ENCODE results near the gene LATS1. TPM values are rescaled to one million over a fixed set of nuclear protein-coding genes. Genes with fewer than 3 reads are reported as not detected.

The LATS1 gene
- total and polyA plus RNA-seq, 10 of the 15 experiments (the other 5 are each of a cell fraction or from before 2014, with no cell fraction given), result 2.1 to 15.6 (median 11.0) TPM

DNA sequence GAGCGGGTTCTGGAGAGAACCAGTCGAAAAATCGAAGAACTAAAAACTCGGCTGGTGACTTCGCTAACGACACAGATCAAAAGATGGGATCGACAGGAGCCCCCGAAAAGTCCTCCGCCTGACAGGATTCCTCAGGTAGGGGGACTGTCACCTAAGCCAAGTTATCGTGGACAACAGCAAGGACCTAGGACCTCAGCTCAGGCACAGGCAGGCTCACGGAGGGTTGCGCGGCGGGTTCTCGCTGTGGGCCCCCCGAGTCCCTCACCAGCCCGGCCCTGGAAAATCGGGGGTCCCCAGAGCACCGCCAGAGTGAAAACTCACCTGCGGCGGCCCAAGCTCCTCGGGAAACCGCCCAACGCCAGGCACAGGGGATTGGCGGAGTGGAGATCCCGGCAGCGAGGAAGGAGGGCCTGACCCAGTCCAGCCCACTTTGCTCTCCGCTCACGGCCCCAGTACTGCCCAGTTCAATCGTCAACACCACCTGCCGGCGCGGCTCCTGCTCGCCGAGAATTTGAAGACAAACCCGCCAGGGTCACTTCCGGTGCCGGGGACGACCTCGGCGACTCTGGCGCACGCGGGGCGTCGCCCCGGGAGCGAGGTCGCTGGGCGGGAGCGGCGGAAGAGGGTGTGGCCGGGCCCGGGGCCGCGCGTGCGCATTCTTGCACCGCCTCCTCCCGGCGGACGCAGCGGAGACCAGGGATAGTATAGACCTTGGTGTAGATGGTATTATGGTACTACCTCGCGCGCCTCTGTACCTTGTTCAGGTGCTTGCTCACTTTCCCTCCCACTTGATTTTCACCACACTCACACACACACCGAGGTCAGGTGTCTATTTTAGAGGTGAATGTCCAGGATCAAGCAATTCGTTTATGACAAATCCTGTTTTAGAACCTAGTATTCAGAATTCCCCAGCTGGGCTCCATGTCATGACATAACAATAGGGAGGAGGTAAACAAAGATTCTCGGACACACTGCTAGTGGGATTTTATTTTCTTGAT, 69.5 kb downstream of the LATS1 start, which contains the start of gene KATNA1 (continued):
- no peak for TF ChIP-seq ETV6 (conservative IDR thresholded peaks at IDR 0.05 in 1 of 2, IDR thresholded peaks at IDR 0.05 in 1 of 2; ENCODE audit: borderline replicate concordance in 1 of 2, low read depth in 1 of 2)
- peak; percentile 66; the same call in 1 of the 2 replicates for TF ChIP-seq CREM (IDR thresholded peaks at IDR 0.05; ENCODE audit: low read depth)
- TF ChIP-seq MEF2A (IDR thresholded peaks at IDR 0.05; ENCODE audit: insufficient read depth, low read depth, low read length), result no peak
- TF ChIP-seq HDAC2 (IDR thresholded peaks at IDR 0.05), result no peak
- no peak for TF ChIP-seq ZBED1 (IDR thresholded peaks at IDR 0.05; ENCODE audit: borderline replicate concordance)
- TF ChIP-seq RUNX3 (IDR thresholded peaks at IDR 0.05; ENCODE audit: low read length), result no peak
- no peak for TF ChIP-seq NR2C2 (IDR thresholded peaks at IDR 0.05; ENCODE audit: borderline replicate concordance, control insufficient read depth, insufficient read length, low read depth)
- TF ChIP-seq GATAD2B (conservative IDR thresholded peaks at IDR 0.05; ENCODE audit: low read depth), result peak; percentile 77
- TF ChIP-seq, protein P1, sequence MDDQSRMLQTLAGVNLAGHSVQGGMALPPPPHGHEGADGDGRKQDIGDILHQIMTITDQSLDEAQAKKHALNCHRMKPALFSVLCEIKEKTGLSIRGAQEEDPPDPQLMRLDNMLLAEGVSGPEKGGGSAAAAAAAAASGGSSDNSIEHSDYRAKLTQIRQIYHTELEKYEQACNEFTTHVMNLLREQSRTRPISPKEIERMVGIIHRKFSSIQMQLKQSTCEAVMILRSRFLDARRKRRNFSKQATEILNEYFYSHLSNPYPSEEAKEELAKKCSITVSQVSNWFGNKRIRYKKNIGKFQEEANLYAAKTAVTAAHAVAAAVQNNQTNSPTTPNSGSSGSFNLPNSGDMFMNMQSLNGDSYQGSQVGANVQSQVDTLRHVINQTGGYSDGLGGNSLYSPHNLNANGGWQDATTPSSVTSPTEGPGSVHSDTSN (IDR thresholded peaks at IDR 0.05; ENCODE audit: insufficient replicate concordance, low read depth, low read length), result no peak
- peak; percentile 52; the same call in 1 of the 2 replicates for TF ChIP-seq POLR2AphosphoS2 (IDR thresholded peaks at IDR 0.05; ENCODE audit: low read depth, low read length)
- TF ChIP-seq MXI1 (IDR thresholded peaks at IDR 0.05; ENCODE audit: low read depth, low read length), result no peak; the same call in 1 of the 2 replicates
- TF ChIP-seq ZZZ3 (IDR thresholded peaks at IDR 0.05; ENCODE audit: control insufficient read depth, insufficient read length, low read depth), result no peak
- no peak for TF ChIP-seq CBFB (IDR thresholded peaks at IDR 0.05; ENCODE audit: low read depth)
- TF ChIP-seq, protein P2, sequence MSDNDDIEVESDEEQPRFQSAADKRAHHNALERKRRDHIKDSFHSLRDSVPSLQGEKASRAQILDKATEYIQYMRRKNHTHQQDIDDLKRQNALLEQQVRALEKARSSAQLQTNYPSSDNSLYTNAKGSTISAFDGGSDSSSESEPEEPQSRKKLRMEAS (IDR thresholded peaks at IDR 0.05; ENCODE audit: low read depth, low read length), result peak; percentile 94
- no peak for TF ChIP-seq IRF4 (IDR thresholded peaks at IDR 0.05; ENCODE audit: low read depth, low read length)
- TF ChIP-seq MTA2 (IDR thresholded peaks at IDR 0.05; ENCODE audit: low read depth), result no peak
- TF ChIP-seq, protein P3, sequence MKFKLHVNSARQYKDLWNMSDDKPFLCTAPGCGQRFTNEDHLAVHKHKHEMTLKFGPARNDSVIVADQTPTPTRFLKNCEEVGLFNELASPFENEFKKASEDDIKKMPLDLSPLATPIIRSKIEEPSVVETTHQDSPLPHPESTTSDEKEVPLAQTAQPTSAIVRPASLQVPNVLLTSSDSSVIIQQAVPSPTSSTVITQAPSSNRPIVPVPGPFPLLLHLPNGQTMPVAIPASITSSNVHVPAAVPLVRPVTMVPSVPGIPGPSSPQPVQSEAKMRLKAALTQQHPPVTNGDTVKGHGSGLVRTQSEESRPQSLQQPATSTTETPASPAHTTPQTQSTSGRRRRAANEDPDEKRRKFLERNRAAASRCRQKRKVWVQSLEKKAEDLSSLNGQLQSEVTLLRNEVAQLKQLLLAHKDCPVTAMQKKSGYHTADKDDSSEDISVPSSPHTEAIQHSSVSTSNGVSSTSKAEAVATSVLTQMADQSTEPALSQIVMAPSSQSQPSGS (IDR thresholded peaks at IDR 0.05; ENCODE audit: low read length), result no peak
- TF ChIP-seq ZNF384 (IDR thresholded peaks at IDR 0.05; ENCODE audit: borderline replicate concordance, low read depth, low read length), result no peak
- 0 out of 2 replicates have a peak, but pooled peaks have one; percentile 4 for TF ChIP-seq DPF2 (IDR thresholded peaks at IDR 0.05)
- TF ChIP-seq TCF12 (IDR thresholded peaks at IDR 0.05; ENCODE audit: low read depth, low read length), result peak; percentile 65; the same call in 1 of the 2 replicates
- TF ChIP-seq, protein P4, sequence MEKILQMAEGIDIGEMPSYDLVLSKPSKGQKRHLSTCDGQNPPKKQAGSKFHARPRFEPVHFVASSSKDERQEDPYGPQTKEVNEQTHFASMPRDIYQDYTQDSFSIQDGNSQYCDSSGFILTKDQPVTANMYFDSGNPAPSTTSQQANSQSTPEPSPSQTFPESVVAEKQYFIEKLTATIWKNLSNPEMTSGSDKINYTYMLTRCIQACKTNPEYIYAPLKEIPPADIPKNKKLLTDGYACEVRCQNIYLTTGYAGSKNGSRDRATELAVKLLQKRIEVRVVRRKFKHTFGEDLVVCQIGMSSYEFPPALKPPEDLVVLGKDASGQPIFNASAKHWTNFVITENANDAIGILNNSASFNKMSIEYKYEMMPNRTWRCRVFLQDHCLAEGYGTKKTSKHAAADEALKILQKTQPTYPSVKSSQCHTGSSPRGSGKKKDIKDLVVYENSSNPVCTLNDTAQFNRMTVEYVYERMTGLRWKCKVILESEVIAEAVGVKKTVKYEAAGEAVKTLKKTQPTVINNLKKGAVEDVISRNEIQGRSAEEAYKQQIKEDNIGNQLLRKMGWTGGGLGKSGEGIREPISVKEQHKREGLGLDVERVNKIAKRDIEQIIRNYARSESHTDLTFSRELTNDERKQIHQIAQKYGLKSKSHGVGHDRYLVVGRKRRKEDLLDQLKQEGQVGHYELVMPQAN (conservative IDR thresholded peaks at IDR 0.05), result peak; percentile 90
- TF ChIP-seq MTA3 (IDR thresholded peaks at IDR 0.05; ENCODE audit: borderline replicate concordance, low read length), result no peak
- TF ChIP-seq YY1 (IDR thresholded peaks at IDR 0.05; ENCODE audit: low read depth, low read length), result 0 out of 2 replicates have a peak, but pooled peaks have one; percentile 42
- no peak for TF ChIP-seq BRCA1 (IDR thresholded peaks at IDR 0.05; ENCODE audit: low read depth, low read length)

All from GM12878 (cell line).